SK-N-SH (cell line): ENCODE results near the gene MTHFD1L. TPM values are rescaled to one million over a fixed set of nuclear protein-coding genes. Genes with fewer than 3 reads are reported as not detected.

Experiments used
- CTCF ChIA-PET: fragments of 300-600, 350-600 bp; formaldehyde crosslinking; extraction: SDS; loops from one replicate; lab custom pipeline; 2021; lab: Yijun Ruan, JAX
- POLR2A ChIA-PET: fragments of 350-600 bp; sonication (Branson Sonifier 250); formaldehyde crosslinking; extraction: SDS; loops from one replicate; lab custom pipeline; 2020; ENCODE audit warnings: antibody characterized with exemption, inconsistent platforms; lab: Yijun Ruan, JAX
- DNase-seq: peaks from one replicate; pipeline ENCODE4 v3.0.0; 2012
- H2AFZ ChIP-seq: fragments of 200-600 bp; sonication (generic); 2 replicates; pipeline ENCODE4 v1.8.1; 2016; ENCODE audit warnings: antibody characterized with exemption, mild to moderate bottlenecking, low read depth
- H3F3A ChIP-seq: fragments of 200-600 bp; sonication (generic); replicated peaks from 2 replicates; pipeline ENCODE3; 2016; ENCODE audit warnings: antibody characterized with exemption, mild to moderate bottlenecking; ENCODE audit not compliant: insufficient read depth
- H3K27ac ChIP-seq, 2 experiments: fragments of 200-500 bp in 1 of 2; fragments of 200-600 bp in 1 of 2; sonication (Bioruptor generic) in 1 of 2; sonication (generic), shearing (Covaris generic) in 1 of 2; 2 replicates each; pipeline versions ENCODE4 v1.5.1 to v1.6.1; 2014 to 2016; ENCODE audit warnings: low read depth in 2 of 2, inconsistent platforms in 1 of 2, low read length in 1 of 2, mild to moderate bottlenecking in 1 of 2, mixed read lengths in 1 of 2
- H3K27me3 ChIP-seq: fragments of 200-600 bp; sonication (generic), shearing (Covaris generic); 2 replicates; pipeline ENCODE4 v1.6.1; 2016; ENCODE audit warnings: mixed run types; ENCODE audit not compliant: insufficient read depth
- H3K36me3 ChIP-seq, 2 experiments: fragments of 200-500 bp in 1 of 2; fragments of 200-600 bp in 1 of 2; sonication (Bioruptor generic) in 1 of 2; sonication (generic) in 1 of 2; replicated peaks in 1 of 2; 2 replicates each; pipeline versions ENCODE3 to v1.5.1; 2014 to 2016; ENCODE audit warnings: low read length in 1 of 2, mild to moderate bottlenecking in 1 of 2; ENCODE audit not compliant: insufficient read depth in 2 of 2, control insufficient read depth in 1 of 2
- H3K4me1 ChIP-seq, 2 experiments: fragments of 200-500 bp in 1 of 2; fragments of 200-600 bp in 1 of 2; sonication (Bioruptor generic) in 1 of 2; sonication (generic), shearing (Covaris generic) in 1 of 2; 2 replicates each; pipeline versions ENCODE4 v1.5.1 to v1.6.1; 2014 to 2016; ENCODE audit warnings: low read depth in 1 of 2, low read length in 1 of 2, mixed run types in 1 of 2; ENCODE audit not compliant: insufficient read depth in 2 of 2, control insufficient read depth in 1 of 2
- H3K4me2 ChIP-seq: fragments of 200-600 bp; sonication (generic), shearing (Covaris generic); 2 replicates; pipeline ENCODE4 v1.6.1; 2017; ENCODE audit warnings: mixed run types
- H3K4me3 ChIP-seq, 2 experiments: fragments of 200-500 bp in 1 of 2; fragments of 200-600 bp in 1 of 2; sonication (Bioruptor generic) in 1 of 2; sonication (generic), shearing (Covaris generic) in 1 of 2; 2 replicates each; pipeline versions ENCODE4 v1.5.1 to v1.8.1; 2014 to 2016; ENCODE audit warnings: low read depth in 2 of 2, inconsistent platforms in 1 of 2, low read length in 1 of 2, mild to moderate bottlenecking in 1 of 2, mixed read lengths in 1 of 2, moderate library complexity in 1 of 2
- H3K79me2 ChIP-seq: fragments of 200-600 bp; sonication (generic); 2 replicates; pipeline ENCODE4 v1.8.1; 2017; ENCODE audit warnings: mild to moderate bottlenecking; ENCODE audit not compliant: insufficient read depth
- H3K9ac ChIP-seq: fragments of 200-600 bp; sonication (generic); 2 replicates; pipeline ENCODE4 v1.6.1; 2017; ENCODE audit warnings: mixed run types
- H3K9me2 ChIP-seq: fragments of 200-600 bp; sonication (generic); 2 replicates; pipeline ENCODE4 v1.6.1; 2017; ENCODE audit warnings: mixed run types
- H3K9me3 ChIP-seq: fragments of 200-600 bp; sonication (generic); 2 replicates; pipeline ENCODE4 v1.6.1; 2017; ENCODE audit warnings: mixed run types, mild to moderate bottlenecking, moderate library complexity
- H4K20me1 ChIP-seq: fragments of 200-600 bp; sonication (generic); 2 replicates; pipeline ENCODE4 v1.6.1; 2017; ENCODE audit warnings: mild to moderate bottlenecking, mixed run types; ENCODE audit not compliant: insufficient read depth
- CHD2 ChIP-seq: fragments of 150-350 bp; IDR thresholded peaks from 2 replicates; pipeline ENCODE4 v1.6.1; 2018; ENCODE audit warnings: low read length; ENCODE audit not compliant: partially characterized antibody
- EP300 ChIP-seq, 2 experiments: IDR thresholded peaks; 2 replicates each; pipeline versions ENCODE4 v1.4.0 to v1.6.1; 2012; ENCODE audit warnings: borderline replicate concordance in 1 of 2, low read depth in 1 of 2, low read length in 1 of 2
- GABPA ChIP-seq: IDR thresholded peaks from 2 replicates; pipeline ENCODE4 v1.4.0; 2012; ENCODE audit warnings: low read depth, mild to moderate bottlenecking
- NRF1 ChIP-seq: IDR thresholded peaks from 2 replicates; pipeline ENCODE4 v1.6.1; 2012; ENCODE audit warnings: low read depth, mild to moderate bottlenecking, low read length
- RAD21 ChIP-seq: IDR thresholded peaks from 2 replicates; pipeline ENCODE4 v1.6.1; 2012; ENCODE audit warnings: mild to moderate bottlenecking, low read length
- SMC3 ChIP-seq: IDR thresholded peaks from 2 replicates; pipeline ENCODE4 v1.6.1; 2012; ENCODE audit warnings: low read depth, low read length, improper control_type of control experiment
- TCF12 ChIP-seq: IDR thresholded peaks from 2 replicates; pipeline ENCODE4 v1.4.0; 2012
- TEAD4 ChIP-seq: IDR thresholded peaks from 2 replicates; pipeline ENCODE4 v1.4.0; 2012; ENCODE audit warnings: mild to moderate bottlenecking, borderline replicate concordance; ENCODE audit not compliant: insufficient read depth
- WGBS: methylation state at CpG from one replicate; pipeline ENCODE4 v1.1.6; 2017; ENCODE audit warnings: low lambda C conversion rate; 5-methylcytosine and 5-hydroxymethylcytosine counted together
- polyA plus RNA-seq, 3 experiments: library from polyadenylated mRNA; depleted of rRNA; stranded (reverse); fragments of >200 nt; gene quantifications; 2 replicates each; pipeline ENCODE4 v1.2.3, GENCODE V29; 2012
- TF ChIP-seq, protein P1 (sequence below): IDR thresholded peaks from 2 replicates; pipeline ENCODE4 v1.4.0; 2012; ENCODE audit warnings: low read depth, borderline replicate concordance
- TF ChIP-seq, protein P2 (sequence below): fragments of 150-350 bp; IDR thresholded peaks from 2 replicates; pipeline ENCODE4 v1.6.1; 2016; ENCODE audit warnings: mild to moderate bottlenecking, low read depth, low read length
- TF ChIP-seq, protein P3 (sequence below): IDR thresholded peaks from 2 replicates; pipeline ENCODE4 v1.4.0; 2012; ENCODE audit warnings: low read depth, borderline replicate concordance
- TF ChIP-seq, protein P4 (sequence below): fragments of 200-600 bp; sonication (generic); IDR thresholded peaks from 2 replicates; pipeline ENCODE4 v1.6.1; 2017; ENCODE audit warnings: antibody characterized with exemption, mild to moderate bottlenecking, moderate library complexity
- TF ChIP-seq, protein P5 (sequence below): fragments of 150-350 bp; IDR thresholded peaks from 2 replicates; pipeline ENCODE4 v1.6.1; 2017; ENCODE audit warnings: antibody characterized with exemption, low read length, low read depth, borderline replicate concordance

The MTHFD1L gene
- polyA plus RNA-seq, 1 of the 3 experiments (the other 2 are of a cell fraction), result 37.0 TPM

DNA sequence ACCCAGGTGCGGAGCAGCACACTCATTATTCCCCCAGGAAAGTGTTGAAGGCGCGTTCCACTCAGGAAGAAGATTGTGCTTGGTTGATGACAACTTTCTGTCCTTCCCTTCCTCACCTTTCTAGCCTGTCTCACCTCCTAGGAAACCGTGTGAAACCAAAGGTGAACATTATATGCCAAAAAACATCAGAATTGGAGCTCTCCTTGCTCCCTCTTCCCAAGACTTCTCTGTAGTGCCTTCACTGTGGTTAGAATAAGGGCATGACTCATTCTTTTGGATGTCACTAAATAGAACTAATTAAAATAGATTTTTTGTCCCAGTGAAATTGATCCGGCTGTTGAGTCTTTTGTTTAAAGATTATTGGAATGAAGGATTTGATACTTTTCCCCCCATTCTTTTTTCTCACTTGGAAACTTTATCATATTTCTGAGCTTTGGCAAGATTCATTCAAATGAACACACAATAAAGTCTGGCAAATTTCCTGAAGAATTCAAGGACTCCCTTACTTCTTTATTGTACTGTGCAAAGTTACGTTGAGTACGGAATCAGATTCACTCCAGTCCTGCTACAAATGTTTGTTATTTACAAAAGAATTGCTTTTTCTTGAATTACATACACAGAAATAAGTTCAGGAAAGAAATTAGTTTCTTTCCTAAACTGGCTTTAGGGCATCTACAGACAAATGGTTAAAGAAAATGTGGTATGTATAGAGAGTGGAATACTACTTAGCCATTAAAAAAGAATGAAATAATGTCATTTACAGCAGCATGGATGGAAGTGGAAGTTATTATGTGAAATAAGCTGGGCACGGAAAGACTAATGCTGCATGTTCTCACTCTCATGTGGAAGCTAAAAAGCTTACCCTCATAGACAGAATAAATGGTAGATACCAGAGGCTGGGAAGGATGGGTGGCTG is 231.4 kb downstream of the MTHFD1L start:
- Histone ChIP-seq H3F3A (no peaks in the 10 kb centered on the region), H3K4me1 (no peaks in the 10 kb centered on the region; a peak in 1 of 4 replicates), H4K20me1 (no peaks in the 10 kb centered on the region), H3K9me3 (no peaks in the 10 kb centered on the region), H3K27me3 (no peaks in the 10 kb centered on the region), H3K9me2 (no peaks in the 10 kb centered on the region), H3K4me3 (no peak overlapping the region), H3K27ac (no peak overlapping the region), H2AFZ (no peak overlapping the region), H3K79me2 (no peaks in the 10 kb centered on the region), H3K9ac (no peak overlapping the region), H3K4me2 (no peak overlapping the region), H3K36me3 (peaks cover 26 to 37% of the 10 kb centered on the region in 2 experiments)
- DNase-seq, result no peak
- CTCF ChIA-PET, result interaction anchor here (1.2 to 1.4 kb wide), 3 partner anchors 39 to 227 kb away, joined by 3 to 4 read pairs (median 4); no protein-coding TSS in a partner anchor
- WGBS, result 98% methylated on average over 8 of the region's 8 CpGs
- POLR2A ChIA-PET, result no interaction called here
- TF ChIP-seq, protein P1, sequence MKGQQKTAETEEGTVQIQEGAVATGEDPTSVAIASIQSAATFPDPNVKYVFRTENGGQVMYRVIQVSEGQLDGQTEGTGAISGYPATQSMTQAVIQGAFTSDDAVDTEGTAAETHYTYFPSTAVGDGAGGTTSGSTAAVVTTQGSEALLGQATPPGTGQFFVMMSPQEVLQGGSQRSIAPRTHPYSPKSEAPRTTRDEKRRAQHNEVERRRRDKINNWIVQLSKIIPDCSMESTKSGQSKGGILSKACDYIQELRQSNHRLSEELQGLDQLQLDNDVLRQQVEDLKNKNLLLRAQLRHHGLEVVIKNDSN, result no peak
- TF ChIP-seq SMC3 (no peak), CHD2 (no peak), RAD21 (no peak), GABPA (no peak), NRF1 (no peak), TEAD4 (no peak), TCF12 (no peak), EP300 (IDR thresholded peaks at IDR 0.05; ENCODE audit: borderline replicate concordance in 1 of 2, low read depth in 1 of 2, low read length in 1 of 2) (no peak)
- TF ChIP-seq, protein P2, sequence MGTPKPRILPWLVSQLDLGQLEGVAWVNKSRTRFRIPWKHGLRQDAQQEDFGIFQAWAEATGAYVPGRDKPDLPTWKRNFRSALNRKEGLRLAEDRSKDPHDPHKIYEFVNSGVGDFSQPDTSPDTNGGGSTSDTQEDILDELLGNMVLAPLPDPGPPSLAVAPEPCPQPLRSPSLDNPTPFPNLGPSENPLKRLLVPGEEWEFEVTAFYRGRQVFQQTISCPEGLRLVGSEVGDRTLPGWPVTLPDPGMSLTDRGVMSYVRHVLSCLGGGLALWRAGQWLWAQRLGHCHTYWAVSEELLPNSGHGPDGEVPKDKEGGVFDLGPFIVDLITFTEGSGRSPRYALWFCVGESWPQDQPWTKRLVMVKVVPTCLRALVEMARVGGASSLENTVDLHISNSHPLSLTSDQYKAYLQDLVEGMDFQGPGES, result no peak
- TF ChIP-seq, protein P3, sequence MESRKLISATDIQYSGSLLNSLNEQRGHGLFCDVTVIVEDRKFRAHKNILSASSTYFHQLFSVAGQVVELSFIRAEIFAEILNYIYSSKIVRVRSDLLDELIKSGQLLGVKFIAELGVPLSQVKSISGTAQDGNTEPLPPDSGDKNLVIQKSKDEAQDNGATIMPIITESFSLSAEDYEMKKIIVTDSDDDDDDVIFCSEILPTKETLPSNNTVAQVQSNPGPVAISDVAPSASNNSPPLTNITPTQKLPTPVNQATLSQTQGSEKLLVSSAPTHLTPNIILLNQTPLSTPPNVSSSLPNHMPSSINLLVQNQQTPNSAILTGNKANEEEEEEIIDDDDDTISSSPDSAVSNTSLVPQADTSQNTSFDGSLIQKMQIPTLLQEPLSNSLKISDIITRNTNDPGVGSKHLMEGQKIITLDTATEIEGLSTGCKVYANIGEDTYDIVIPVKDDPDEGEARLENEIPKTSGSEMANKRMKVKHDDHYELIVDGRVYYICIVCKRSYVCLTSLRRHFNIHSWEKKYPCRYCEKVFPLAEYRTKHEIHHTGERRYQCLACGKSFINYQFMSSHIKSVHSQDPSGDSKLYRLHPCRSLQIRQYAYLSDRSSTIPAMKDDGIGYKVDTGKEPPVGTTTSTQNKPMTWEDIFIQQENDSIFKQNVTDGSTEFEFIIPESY, result no peak
- TF ChIP-seq, protein P4, sequence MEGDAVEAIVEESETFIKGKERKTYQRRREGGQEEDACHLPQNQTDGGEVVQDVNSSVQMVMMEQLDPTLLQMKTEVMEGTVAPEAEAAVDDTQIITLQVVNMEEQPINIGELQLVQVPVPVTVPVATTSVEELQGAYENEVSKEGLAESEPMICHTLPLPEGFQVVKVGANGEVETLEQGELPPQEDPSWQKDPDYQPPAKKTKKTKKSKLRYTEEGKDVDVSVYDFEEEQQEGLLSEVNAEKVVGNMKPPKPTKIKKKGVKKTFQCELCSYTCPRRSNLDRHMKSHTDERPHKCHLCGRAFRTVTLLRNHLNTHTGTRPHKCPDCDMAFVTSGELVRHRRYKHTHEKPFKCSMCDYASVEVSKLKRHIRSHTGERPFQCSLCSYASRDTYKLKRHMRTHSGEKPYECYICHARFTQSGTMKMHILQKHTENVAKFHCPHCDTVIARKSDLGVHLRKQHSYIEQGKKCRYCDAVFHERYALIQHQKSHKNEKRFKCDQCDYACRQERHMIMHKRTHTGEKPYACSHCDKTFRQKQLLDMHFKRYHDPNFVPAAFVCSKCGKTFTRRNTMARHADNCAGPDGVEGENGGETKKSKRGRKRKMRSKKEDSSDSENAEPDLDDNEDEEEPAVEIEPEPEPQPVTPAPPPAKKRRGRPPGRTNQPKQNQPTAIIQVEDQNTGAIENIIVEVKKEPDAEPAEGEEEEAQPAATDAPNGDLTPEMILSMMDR, result no peak
- TF ChIP-seq, protein P5, sequence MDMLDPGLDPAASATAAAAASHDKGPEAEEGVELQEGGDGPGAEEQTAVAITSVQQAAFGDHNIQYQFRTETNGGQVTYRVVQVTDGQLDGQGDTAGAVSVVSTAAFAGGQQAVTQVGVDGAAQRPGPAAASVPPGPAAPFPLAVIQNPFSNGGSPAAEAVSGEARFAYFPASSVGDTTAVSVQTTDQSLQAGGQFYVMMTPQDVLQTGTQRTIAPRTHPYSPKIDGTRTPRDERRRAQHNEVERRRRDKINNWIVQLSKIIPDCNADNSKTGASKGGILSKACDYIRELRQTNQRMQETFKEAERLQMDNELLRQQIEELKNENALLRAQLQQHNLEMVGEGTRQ, result no peak
